GM12801 (cell line): ENCODE results near the gene PARP11.

Experiments
- CTCF ChIP-seq: IDR thresholded peaks from one replicate; pipeline ENCODE4 v1.5.1; 2011; ENCODE audit warnings: control low read depth; ENCODE audit not compliant: insufficient read length; ENCODE audit errors: extremely low read depth

The PARP11 gene

GRCh38 chr12:3882896-3883564 is 9.8 kb upstream of the PARP11 start:
- TF ChIP-seq CTCF, result no peak

- no peak for TF ChIP-seq CTCF
Measured at GRCh38 chr12:3882406-3882805, 9.2 kb upstream of the PARP11 start.

DNA sequence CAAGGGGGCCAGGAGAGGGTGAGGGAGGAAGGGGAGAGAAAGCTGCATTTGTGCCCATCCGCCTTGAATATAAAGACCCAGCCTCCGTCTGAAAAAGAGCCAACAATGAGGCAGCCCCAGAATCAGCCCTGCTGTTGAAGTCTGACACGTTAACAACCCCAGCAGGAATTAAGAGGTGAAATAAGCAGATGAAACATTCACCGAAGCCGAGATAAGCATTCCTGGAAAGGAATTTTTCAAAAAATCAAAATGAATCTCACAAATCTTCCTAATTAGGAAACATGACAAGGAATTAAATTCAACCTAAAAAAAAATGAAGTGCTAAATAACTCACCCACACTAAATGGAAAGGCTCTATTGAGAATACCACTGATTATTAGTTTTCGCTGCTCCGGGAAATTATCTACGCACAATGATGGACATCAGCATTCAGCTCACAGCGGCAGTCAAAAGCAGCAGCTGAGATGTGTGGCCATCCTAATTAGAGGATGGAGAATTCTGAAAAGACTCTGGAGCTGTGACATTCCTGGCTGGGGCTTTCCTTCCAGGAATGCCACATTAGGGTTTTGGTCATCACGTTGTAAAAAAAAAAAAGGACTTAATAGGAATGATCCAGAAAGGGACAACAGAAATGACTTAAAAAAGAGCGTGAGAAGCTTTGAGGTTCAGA is 8.2 kb upstream of the PARP11 start:
- no peak for TF ChIP-seq CTCF

GRCh38 chr12:3879846-3880245 is 6.6 kb upstream of the PARP11 start:
- no peak for TF ChIP-seq CTCF

GRCh38 chr12:3871356-3871755 is 1.8 kb downstream of the PARP11 start:
- TF ChIP-seq CTCF, result no peak

DNA sequence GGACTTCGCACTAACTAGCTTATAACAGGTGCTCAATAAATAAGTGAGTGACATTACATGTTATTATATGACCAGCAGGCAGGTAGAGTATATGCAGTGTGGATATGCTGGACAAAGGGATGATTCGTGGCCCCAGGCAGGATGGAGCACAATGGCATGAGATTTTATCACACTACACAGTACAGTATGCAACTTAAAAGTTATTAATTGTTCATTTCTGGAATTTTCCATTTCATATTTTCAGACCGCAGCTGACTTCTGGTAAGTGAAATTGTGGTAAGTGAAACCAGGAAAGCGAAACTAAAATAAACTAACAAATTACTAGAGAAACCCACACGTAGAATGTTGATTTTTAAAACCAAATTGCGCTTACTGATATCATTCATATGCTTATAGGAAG is 3.3 kb downstream of the PARP11 start:
- no peak for TF ChIP-seq CTCF

- TF ChIP-seq CTCF, result no peak
Measured at GRCh38 chr12:3869433-3869832, 3.8 kb downstream of the PARP11 start.
